GM23338 (cell line): ENCODE results near the gene RPTOR. TPM values are rescaled to one million over a fixed set of nuclear protein-coding genes. Genes with fewer than 3 reads are reported as not detected.

Experiments used
- ATAC-seq: fragments of 200-7000 bp; cut with Tn5 transposase; 3 replicates; pipeline ENCODE4 v1.9.1; 2020
- DNase-seq: peaks from one replicate; pipeline ENCODE4 v3.0.0-alpha.2; 2015; ENCODE audit warnings: low spot score
- H2AFZ ChIP-seq: fragments of 200-600 bp; sonication (generic); 2 replicates; pipeline ENCODE4 v1.8.0; 2016; ENCODE audit warnings: antibody characterized with exemption, mild to moderate bottlenecking, moderate library complexity
- H3F3A ChIP-seq: fragments of 200-600 bp; sonication (generic); replicated peaks from 2 replicates; pipeline ENCODE4 v1.8.0; 2017; ENCODE audit warnings: antibody characterized with exemption, mixed run types, low read depth
- H3K27ac ChIP-seq: fragments of 200-600 bp; sonication (generic); 2 replicates; pipeline ENCODE4 v1.6.1; 2016; ENCODE audit warnings: low read depth
- H3K27me3 ChIP-seq: fragments of 200-600 bp; sonication (generic); 2 replicates; pipeline ENCODE4 v1.8.0; 2016; ENCODE audit warnings: mild to moderate bottlenecking, mixed run types, moderate library complexity; ENCODE audit not compliant: insufficient read depth
- H3K36me3 ChIP-seq: fragments of 200-600 bp; sonication (generic); 2 replicates; pipeline ENCODE4 v1.8.0; 2016; ENCODE audit warnings: mild to moderate bottlenecking; ENCODE audit not compliant: insufficient read depth
- H3K4me1 ChIP-seq: fragments of 200-600 bp; sonication (generic); 2 replicates; pipeline ENCODE4 v1.8.0; 2016; ENCODE audit warnings: mild to moderate bottlenecking, moderate library complexity; ENCODE audit not compliant: insufficient read depth
- H3K4me2 ChIP-seq: fragments of 200-600 bp; sonication (generic); 2 replicates; pipeline ENCODE4 v1.7.1; 2017; ENCODE audit warnings: mixed run types
- H3K4me3 ChIP-seq: fragments of 200-600 bp; sonication (generic); 2 replicates; pipeline ENCODE4 v1.6.1; 2016; ENCODE audit warnings: mixed run types
- H3K79me2 ChIP-seq: fragments of 200-600 bp; sonication (generic); replicated peaks from 2 replicates; pipeline ENCODE4 v1.8.0; 2017; ENCODE audit warnings: mild to moderate bottlenecking; ENCODE audit not compliant: insufficient read depth
- H3K9me2 ChIP-seq: fragments of 200-600 bp; sonication (generic); 2 replicates; pipeline ENCODE4 v1.8.0; 2017; ENCODE audit not compliant: insufficient read depth
- H4K20me1 ChIP-seq: fragments of 200-600 bp; sonication (generic); replicated peaks from 2 replicates; pipeline ENCODE4 v1.8.0; 2017; ENCODE audit warnings: mild to moderate bottlenecking; ENCODE audit not compliant: insufficient read depth
- H3K27ac Mint-ChIP-seq: 2 replicates; pipeline ENCODE4 v1.8.0; 2020; ENCODE audit warnings: inconsistent platforms, mild to moderate bottlenecking, moderate library complexity, mixed read lengths
- H3K27me3 Mint-ChIP-seq: 3 replicates; pipeline ENCODE4 v1.8.0; 2022; ENCODE audit warnings: low read depth, mild to moderate bottlenecking, moderate library complexity, mixed read lengths, inconsistent platforms; ENCODE audit not compliant: insufficient read depth, poor library complexity
- H3K36me3 Mint-ChIP-seq: 3 replicates; pipeline ENCODE4 v1.8.0; 2021; ENCODE audit warnings: low read depth, mild to moderate bottlenecking, inconsistent platforms, moderate library complexity, mixed read lengths
- H3K4me1 Mint-ChIP-seq: 3 replicates; pipeline ENCODE4 v1.8.0; 2020; ENCODE audit warnings: mild to moderate bottlenecking, inconsistent platforms, mixed read lengths
- H3K4me3 Mint-ChIP-seq: 3 replicates; pipeline ENCODE4 v1.8.0; 2021; ENCODE audit warnings: moderate library complexity, mild to moderate bottlenecking, inconsistent platforms, mixed read lengths
- H3K9me3 Mint-ChIP-seq: 3 replicates; pipeline ENCODE4 v1.8.0; 2020; ENCODE audit warnings: moderate library complexity, mild to moderate bottlenecking, inconsistent platforms, mixed read lengths
- CTCF ChIP-seq, 2 experiments: fragments of 200-600 bp in 1 of 2; sonication (generic) in 1 of 2; conservative IDR thresholded peaks; 2 replicates each; pipeline versions ENCODE4 v1.5.1 to v1.6.1; 2016 to 2017; ENCODE audit warnings: antibody characterized with exemption in 2 of 2, low read depth in 2 of 2, mild to moderate bottlenecking in 2 of 2, moderate library complexity in 1 of 2
- ETS1 ChIP-seq: IDR thresholded peaks from 2 replicates; pipeline ENCODE4 v1.6.1; 2016; ENCODE audit warnings: antibody characterized with exemption
- EZH2 ChIP-seq: fragments of 200-600 bp; sonication (generic); IDR thresholded peaks from one replicate; pipeline ENCODE4 v1.8.0; 2017; ENCODE audit warnings: antibody characterized with exemption, mild to moderate bottlenecking, low read depth; ENCODE audit not compliant: unreplicated experiment
- EZH2phosphoT487 ChIP-seq: fragments of 200-600 bp; sonication (generic); IDR thresholded peaks from one replicate; pipeline ENCODE4 v1.8.1; 2018; ENCODE audit warnings: antibody characterized with exemption; ENCODE audit not compliant: unreplicated experiment
- JUNB ChIP-seq: IDR thresholded peaks from one replicate; pipeline ENCODE4 v1.6.1; 2016; ENCODE audit warnings: antibody characterized with exemption; ENCODE audit not compliant: unreplicated experiment
- NANOG ChIP-seq: IDR thresholded peaks from 2 replicates; pipeline ENCODE4 v1.6.1; 2016; ENCODE audit warnings: antibody characterized with exemption, borderline replicate concordance
- POLR2AphosphoS5 ChIP-seq: IDR thresholded peaks from 2 replicates; pipeline ENCODE4 v1.6.1; 2016; ENCODE audit warnings: antibody characterized with exemption, low read depth
- REST ChIP-seq: IDR thresholded peaks from one replicate; pipeline ENCODE4 v1.6.1; 2018; ENCODE audit warnings: antibody characterized with exemption; ENCODE audit not compliant: unreplicated experiment
- ZNF114 ChIP-seq: fragments of 250-450 bp; sonication (Bioruptor Pico); IDR thresholded peaks from 2 replicates; pipeline ENCODE4 v1.5.0; 2020; ENCODE audit warnings: mild to moderate bottlenecking, moderate library complexity
- ZNF331 ChIP-seq: fragments of 250-450 bp; sonication (Bioruptor Pico); IDR thresholded peaks from 2 replicates; pipeline ENCODE4 v1.5.0; 2020; ENCODE audit warnings: low read depth, mild to moderate bottlenecking, moderate library complexity
- ZNF462 ChIP-seq: fragments of 250-450 bp; sonication (Bioruptor Pico); IDR thresholded peaks from 2 replicates; pipeline ENCODE4 v1.5.0; 2020; ENCODE audit warnings: mild to moderate bottlenecking, moderate library complexity
- polyA plus RNA-seq: library from polyadenylated mRNA; unstranded; fragments of >200 nt; fragmentation: Nextera tagmentation; extraction: Ambion mirVana; gene quantifications from 2 replicates; pipeline ENCODE4 v1.2.1, GENCODE V29; 2016
- total RNA-seq: library from RNA; depleted of rRNA; stranded (reverse); fragments of >200 nt; shearing (Covaris generic); gene quantifications from 2 replicates; pipeline ENCODE4 v1.2.3, GENCODE V29; 2014

RPTOR gene
- total and polyA plus RNA-seq, 2 experiments from 2014 or later = 9.5 to 38.0 TPM

- TF ChIP-seq POLR2AphosphoS5 (no peak), EZH2phosphoT487 (no peak), JUNB (no peak), EZH2 (no peak), ZNF462 (CRISPR knock-in tag) (no peak), CTCF (conservative IDR thresholded peaks at IDR 0.05; ENCODE audit: low read depth in 2 of 2) (no peak), NANOG (no peak), ZNF331 (CRISPR knock-in tag) (no peak), ZNF114 (CRISPR knock-in tag) (no peak), REST (no peak), ETS1 (no peak)
- Histone ChIP-seq H3F3A (no peaks in the 10 kb centered on the region), H3K36me3 (no peaks in the 10 kb centered on the region), H3K27me3 (no peaks in the 10 kb centered on the region), H3K4me3 (no peak overlapping the region), H3K9me2 (no peaks in the 10 kb centered on the region), H3K4me1 (no peaks in the 10 kb centered on the region), H4K20me1 (peaks cover 2% of the 10 kb centered on the region; the same call in 1 of the 2 replicates), H3K27ac (no peak overlapping the region), H3K79me2 (no peaks in the 10 kb centered on the region), H3K4me2 (no peak overlapping the region), H2AFZ (no peak overlapping the region)
- Mint-ChIP-seq H3K4me3 (no peak overlapping the region), H3K27me3 (peaks cover 8% of the 10 kb centered on the region), H3K9me3 (no peaks in the 10 kb centered on the region), H3K36me3 (no peaks in the 10 kb centered on the region), H3K27ac (no peak overlapping the region), H3K4me1 (peaks cover 20% of the 10 kb centered on the region)
- DNase-seq (no peak), ATAC-seq (no peak)
Observed at GRCh38 chr17:80768936-80769335, 224.3 kb downstream of the RPTOR start.
